Fibroblast of skin of back (primary cell): ENCODE results near the gene PFKM.
"Not testable (repeated sequence)": the region's sequence is repeated elsewhere in the genome, so short reads cannot be mapped to it uniquely, and the experiment has no call there.

Experiments used
- DNase-seq: peaks from one replicate; pipeline ENCODE4 v3.0.0-alpha.2; 2013

Gene PFKM

DNA sequence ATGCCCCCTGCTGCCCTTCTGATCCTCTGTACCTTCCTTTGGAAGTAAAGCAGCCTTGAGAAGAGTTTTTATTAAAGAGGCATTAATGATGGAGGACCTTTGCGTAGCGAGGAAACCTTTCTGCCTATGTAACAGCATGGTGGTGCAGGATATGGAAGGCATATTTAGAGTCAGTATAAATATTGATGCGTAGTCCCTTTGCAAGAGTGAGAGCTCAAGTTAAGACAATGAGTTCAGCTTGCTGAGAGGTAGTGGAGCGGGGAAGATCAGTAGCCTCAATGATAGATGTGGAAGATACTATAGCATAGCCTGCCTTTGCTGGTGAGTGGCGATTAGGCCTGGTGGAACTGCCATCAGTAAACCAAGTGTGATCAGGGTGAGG lies 7.9 kb upstream of the PFKM start:
- DNase-seq = not testable (repeated sequence)

DNA sequence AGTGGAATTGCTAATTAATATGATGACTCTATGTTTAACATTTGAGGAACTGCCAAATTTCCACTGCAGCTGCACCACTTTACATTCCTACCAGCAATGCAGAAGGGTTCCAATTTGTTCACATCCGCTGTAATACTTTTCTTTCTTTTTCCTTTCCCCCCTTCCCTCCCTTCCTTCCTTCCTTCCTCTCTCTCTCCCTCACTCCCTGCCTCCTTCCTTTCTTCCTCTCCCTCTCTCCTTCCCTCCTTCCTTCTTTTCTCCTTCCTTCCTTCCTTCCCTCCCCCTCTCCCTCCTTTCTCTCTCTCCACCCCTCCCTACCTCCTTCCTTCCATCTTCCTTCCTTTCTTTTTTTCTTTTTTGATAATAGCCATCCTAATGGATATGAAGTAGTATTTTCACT lies 3.2 kb upstream of the PFKM start:
- DNase-seq = no peak

DNA sequence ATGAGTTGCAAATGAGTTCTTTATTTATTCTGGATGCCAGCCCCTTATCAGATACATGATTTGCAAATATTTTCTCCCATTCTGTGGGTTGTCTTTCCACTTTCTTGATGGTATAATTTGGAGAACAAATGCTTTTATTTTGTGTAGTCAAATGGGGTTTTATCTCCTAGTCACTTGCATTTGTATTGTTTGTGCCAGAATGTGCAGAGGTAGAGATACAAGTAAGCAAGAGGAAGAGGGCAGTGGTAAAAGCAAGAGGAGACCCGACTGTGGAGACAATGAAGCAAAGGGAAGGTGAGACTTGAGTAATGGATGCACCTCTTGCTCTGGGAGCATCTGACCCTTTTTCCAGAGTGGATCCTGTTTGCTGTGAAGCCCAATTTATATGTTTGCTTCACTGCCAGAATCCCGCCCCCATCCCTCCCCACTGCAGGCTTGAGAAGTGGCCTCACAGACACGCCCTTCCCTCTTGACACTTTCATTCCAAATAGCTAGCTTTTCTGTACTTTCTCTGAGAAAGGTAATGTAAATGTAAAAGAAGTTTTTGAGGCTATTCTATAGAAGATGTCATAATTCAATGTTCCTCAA lies 786 bp upstream of the PFKM start:
- DNase-seq = no peak

DNA sequence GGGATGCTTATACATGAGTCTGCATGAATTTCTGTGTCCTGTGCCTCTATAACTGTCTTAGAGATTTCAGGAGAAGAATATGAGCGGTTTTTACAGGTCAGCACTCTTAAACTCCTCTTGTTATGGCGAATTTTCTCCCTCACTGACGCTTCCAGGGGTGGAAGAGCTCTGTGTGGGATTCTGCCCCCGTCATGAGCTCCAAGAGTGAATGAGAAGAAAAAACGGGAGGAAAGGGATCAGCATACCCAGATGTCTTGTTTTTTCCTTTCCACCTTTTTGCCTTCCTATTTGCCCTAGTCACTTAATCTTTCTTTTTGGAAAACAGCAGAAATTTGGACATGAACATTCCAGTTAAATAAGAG lies 651 bp downstream of the PFKM start:
- DNase-seq = no peak

DNA sequence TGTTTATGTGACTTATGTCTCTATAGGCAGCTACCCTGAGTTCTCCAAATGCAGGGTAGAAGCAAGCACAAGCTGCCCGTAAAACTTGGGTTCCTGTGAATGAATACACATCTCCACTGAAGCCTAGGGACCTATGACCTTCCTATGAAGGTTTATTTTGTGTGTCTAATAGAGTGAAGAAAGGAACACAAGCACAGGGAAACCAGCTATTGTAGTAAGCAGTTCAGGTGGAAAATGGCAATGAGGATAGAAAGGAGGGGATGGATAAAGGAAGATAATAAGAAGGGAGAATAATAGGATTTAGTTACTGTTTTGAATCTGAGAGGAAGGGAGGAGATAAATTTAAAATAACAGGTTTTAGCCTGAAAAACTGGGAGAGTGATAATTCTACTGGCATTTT lies 2.4 kb downstream of the PFKM start:
- DNase-seq = no peak

DNA sequence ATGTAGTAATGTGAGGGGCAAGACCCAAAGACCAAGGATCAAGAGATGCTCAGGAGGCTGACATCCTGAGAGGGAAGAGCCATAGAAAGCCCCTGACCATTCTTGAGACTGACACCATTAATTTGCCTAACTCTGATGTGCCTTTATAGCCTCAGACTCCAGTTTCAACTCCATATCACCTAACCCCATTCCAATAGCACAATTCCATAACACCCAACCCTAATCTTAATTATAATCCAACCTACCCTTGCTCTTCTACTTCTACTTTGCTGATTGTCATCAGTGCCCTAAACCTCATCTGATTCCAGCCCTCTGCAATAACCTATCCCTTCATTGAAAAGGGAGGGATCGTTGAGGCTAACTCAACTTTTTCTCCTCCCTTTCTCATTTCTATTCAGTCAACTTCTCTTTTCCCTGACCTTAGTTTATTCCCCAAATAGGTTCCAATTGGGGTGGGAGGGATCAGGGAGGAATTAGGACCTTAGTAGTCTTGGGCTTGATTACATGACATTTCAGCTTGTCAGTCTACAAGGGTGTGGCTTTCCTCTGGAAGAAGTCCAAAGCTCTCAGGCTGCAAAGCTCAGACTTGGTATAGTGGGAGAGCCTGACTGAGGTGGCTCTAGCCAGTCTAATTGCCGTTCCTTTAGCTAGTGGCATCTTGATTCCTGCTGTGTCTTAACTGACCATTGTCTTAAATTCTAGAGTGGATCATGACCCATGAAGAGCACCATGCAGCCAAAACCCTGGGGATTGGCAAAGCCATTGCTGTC lies 3.1 kb downstream of the PFKM start:
- no peak for DNase-seq

DNA sequence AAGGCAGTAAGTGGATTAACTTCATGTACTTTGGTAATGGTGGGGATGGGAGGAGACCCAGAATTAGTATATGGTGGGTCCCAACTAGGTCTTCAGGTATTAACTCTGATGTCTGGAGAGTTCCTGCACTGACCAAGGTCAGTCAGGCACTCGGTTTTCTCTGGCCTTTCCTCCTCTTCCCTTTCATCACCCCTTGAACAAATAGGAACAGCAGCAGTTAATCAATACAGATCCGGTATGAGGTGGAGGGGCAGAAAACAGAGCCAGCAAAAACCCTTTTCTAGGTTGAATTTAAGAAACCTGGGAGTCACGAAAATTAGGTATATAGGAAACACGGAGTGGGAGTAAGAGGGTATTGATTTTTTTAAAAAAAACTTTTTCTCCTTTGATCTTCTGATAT lies 4.0 kb downstream of the PFKM start:
- DNase-seq = no peak

DNA sequence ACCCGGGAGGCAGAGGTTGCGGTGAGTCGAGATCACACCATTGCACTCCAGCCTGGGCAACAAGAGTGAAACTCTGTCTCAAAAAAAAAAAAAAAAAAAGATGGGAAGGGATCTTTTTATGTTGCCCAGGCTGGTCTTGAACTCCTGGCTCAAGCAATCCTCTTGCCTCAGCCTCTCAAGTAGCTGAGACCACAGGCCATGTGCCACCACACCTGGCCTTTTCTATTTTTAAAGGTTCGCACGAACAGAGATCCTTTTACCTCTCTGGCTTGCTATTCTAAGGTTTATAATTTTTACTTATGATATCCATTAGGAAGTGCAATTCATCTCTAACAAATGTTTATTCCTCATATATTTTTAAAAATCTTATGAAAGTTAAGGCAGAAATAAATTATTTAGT lies 6.4 kb downstream of the PFKM start:
- not testable (repeated sequence) for DNase-seq

DNA sequence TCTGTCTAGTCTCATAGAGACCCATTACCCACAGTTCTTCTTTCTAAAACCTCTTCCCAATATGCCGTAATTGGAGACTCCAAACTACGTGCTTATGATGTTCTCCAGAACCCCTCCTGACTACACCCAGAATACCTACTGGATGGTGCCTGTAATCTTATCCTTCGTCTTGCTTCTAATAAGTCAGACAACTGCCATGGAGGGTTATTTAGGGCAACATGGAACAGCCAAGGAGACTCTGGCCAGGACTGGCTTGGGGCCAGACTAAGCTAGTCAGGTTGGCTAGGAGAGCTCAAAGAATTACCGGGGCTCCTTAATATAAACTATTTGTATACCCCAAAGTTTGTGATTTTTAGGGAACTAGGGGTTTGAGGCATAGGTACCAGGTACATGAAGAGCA lies 6.8 kb downstream of the PFKM start:
- no peak for DNase-seq

DNA sequence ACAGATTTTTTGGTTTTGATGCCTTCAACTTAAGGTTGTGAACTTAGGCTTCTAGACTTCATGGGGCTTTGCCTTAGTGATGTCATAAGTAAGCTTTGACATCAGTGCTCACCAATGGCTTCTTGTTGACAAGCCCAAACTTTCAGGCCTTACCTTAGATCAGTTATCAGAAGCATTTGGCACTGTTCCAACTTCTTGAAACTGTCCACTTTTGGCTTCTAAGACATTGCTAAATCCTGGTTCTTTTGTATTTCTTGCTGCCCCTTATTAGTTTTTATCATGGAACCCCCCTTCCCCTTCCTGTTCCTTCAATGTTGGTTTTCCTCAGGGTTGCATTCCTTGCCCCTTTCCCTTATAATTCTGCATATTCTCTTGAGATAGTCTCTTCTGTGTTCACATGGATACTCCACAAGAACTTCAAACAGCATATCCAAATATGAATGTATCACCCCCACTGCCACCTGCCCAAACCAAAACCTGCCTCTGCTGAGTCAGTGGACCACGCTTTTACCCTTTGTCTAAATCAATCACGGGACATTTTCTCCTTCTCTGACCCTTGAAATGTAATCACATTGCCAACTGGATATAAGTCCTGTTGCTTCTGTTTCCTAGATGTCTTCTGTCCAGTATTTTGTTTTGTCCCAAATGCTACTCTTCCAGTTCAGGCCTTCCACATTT lies 7.9 kb downstream of the PFKM start:
- no peak for DNase-seq

DNA sequence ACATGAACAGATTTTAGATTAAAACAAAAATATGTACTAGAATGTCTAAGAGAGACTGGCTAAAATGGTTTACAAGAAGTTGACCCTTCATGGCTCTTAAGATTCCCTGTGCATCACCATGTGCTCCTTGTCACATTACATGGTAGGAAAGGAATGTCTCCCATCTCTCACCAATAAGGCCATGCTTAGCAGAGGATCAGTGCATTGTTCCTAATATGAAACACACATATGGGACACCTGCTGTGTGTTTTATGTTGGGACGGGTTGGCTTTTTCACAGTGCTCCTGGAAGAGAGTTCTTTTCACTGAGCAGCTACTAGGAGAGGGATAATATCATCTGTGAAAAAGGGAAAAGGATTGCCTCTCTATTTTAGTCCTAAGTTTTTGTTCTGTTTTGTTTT lies 9.6 kb downstream of the PFKM start:
- peak; percentile 12 for DNase-seq

DNA sequence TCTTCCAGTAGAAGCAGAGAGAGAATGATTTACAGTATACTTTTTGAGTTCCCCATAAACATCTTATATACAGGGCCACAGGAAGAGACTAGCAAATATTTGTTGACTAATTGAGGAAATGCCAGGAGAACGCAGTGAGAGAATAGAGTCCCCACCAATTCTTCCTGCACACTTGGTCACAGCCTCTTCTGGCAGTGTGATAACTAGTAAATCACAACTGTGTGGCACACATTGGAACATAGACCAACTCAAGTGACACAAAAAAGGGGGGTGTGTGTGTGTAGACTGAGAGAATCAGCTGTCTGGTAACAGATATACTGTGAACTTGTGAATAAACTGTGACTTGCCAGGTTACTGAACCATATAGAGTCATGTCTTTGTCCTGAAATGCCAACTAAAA lies 10.2 kb downstream of the PFKM start:
- no peak for DNase-seq

DNA sequence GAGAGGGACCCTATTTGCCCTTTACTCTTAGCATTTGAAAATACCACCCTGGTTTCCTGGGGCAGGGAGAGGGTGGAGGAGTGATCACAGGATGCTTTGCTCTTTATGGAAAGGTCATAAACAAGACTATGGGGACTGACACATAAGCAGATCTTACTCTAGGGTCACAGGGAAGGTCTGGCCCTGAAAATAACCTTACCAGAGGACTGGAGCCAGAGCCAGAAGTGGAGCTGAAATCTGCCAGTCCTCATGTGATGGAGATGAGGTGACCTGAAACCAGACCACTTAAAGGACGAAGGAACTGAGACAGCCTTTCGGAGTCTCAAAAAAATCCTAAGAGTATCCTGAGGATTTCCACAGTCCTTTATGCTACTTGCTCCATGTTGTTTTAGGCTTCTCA lies 12.4 kb downstream of the PFKM start:
- DNase-seq = no peak

DNA sequence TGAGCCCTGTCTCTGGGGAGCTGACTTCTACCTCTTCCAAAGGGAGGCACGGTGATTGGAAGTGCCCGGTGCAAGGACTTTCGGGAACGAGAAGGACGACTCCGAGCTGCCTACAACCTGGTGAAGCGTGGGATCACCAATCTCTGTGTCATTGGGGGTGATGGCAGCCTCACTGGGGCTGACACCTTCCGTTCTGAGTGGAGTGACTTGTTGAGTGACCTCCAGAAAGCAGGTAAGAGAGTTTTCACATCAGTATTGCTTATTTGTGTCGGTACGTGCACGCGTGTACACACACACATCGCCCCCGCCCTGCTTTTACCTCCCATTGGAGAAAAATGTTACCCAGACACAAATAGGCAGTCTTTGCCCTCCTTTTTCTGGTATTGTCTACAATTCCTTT lies 13.7 kb downstream of the PFKM start:
- DNase-seq = no peak

DNA sequence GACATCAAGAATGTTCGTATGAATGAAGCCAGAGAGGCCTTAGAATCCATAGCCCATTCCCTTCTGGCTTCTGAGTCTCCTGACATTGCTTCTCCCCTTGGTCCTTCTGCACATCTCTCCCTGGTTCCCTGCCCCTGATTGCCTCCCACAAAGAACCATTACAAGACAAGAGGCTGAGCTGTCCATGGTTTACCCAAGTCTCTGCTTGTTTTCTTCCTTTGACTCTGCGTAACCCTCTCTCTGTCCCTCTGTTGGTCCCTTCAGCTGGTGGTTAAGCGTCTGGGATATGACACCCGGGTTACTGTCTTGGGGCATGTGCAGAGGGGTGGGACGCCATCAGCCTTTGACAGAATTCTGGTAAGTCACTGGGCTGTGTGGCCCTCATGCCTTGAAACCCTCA lies 15.9 kb downstream of the PFKM start:
- no peak for DNase-seq

DNA sequence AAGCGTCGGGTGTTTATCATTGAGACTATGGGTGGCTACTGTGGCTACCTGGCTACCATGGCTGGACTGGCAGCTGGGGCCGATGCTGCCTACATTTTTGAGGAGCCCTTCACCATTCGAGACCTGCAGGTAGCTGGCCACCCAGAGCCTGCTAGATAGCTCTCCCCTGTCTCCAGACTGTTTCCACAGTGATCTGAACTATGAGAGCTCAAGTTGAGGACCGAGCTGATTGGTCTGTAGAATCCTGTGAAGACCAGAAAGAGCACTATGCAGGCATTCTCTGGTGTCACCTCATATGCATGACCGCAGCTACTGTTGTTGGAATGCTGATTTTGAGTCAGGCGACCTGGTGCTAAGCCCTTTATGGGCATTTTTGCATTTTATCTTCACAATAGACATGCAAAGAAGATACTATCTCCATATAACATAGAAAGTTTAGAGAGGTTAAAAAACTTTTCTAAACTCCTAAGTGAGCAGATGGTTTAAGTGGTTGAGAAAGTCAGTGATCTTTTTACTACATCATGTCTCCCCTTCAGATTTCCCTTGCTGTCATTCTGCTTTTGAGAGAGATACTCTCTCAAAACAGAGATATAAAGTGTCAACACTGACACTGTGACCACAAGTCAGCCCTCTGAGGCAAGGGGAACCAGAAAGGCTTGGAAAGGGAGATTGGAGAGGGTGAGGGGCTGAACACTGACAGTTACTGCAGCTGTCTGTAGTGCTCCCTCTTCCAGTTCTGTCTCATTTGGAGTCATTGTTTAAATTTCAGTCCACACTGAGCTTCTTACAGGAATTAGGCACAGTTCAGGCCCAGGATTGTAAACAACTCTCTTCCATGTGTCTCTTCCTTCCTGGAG lies 23.9 kb downstream of the PFKM start:
- no peak for DNase-seq

DNA sequence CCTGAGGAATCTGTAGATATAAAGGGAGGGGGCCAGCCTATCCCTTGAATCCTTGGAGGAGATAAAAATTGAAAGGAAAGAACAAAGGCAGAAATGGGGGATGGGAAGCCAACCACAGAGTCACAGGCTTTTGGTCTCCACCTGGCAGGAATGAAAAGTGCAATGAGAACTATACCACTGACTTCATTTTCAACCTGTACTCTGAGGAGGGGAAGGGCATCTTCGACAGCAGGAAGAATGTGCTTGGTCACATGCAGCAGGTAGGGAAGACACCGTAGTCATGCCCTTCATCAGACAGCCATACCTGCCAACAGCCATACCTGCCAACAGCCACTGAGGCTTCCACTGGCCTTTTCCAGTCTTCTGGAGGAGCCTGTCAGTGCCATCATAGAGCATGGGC lies 24.7 kb downstream of the PFKM start:
- DNase-seq = no peak

DNA sequence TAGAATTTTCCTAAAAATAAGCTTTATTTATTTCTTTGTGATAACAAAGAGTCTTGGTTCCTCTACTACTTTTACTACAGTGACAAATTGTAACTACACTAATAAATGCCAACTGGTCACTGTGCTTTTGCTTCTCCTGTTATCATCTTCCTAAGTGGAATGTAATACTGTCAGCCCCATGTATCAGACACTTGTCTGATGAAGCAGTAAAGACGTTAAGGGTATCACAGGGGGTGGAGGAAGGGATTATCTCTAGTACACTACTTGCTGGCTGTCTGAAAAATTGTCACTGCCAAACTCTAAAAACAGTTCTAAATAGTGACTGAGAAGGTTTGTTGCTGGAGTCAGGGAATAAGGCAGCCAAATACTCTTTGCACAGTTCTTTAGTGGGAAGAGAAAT lies 26.8 kb downstream of the PFKM start:
- no peak for DNase-seq

DNA sequence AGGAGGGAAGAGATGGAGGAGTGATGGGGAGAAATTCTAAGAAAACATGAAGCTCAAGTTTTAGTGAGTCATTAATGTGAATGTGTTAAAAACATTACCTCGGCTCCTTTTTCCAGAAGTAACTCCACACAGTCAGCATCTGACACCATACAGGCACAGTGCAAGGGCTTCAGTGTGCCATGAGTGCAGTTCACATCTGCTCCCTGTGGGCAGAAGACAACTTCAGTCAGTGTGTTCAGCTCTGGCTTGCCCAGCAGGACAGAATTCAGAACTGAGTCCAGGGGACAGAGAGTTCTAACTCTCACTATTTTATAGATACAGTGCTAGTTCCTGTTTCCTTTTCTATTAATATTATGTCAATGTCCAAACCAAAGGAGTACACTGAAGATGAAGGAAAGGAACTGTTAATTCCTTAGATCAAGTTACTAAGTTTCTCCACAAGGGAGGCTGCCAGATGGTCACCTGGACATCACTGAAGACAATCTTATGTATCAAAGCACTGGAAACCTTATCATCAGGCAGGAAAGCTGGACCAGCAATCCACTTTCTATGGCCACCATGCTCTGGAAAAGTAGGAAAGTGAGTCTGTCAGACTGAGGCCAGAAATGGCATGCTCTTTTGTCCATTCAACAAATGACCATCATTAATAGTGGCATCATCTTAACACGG lies 32.1 kb downstream of the PFKM start:
- no peak for DNase-seq

DNA sequence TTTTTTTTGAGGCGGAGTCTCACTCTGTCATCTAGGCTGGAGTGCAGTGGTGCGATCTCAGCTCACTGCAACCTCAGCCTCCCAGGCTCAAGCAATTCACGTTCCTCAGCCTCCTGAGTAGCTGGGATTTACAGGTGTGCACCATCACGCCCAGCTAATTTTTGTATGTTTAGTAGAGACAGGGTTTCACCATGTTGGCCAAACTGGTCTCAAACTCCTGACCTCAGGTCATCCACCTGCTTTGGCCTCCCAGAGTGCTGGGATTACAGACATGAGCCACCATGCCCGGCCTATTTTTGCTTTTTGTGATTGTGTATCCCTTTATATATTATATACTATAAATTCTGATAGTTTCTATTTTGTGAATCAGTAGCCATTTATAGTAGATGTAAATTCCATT lies 36.6 kb downstream of the PFKM start:
- DNase-seq = not testable (repeated sequence)

DNA sequence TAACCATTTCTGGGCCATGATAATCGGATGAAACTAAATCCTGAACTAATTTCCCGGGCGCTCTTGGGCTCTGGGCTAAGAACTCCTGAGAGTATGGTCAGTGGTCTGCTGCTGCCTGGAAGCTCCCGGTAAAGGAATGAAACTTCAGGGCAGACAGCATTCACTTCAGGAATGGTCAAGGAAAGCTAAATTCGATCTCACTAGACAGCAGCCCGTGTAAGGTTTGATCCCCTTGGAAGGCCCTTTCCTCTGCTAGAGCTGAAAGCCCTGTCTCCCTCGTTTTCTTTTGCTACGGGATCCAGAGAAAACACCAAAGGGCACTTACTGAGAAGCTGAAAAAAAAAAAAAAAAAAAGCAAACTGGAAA lies 37.5 kb downstream of the PFKM start:
- no peak for DNase-seq

DNA sequence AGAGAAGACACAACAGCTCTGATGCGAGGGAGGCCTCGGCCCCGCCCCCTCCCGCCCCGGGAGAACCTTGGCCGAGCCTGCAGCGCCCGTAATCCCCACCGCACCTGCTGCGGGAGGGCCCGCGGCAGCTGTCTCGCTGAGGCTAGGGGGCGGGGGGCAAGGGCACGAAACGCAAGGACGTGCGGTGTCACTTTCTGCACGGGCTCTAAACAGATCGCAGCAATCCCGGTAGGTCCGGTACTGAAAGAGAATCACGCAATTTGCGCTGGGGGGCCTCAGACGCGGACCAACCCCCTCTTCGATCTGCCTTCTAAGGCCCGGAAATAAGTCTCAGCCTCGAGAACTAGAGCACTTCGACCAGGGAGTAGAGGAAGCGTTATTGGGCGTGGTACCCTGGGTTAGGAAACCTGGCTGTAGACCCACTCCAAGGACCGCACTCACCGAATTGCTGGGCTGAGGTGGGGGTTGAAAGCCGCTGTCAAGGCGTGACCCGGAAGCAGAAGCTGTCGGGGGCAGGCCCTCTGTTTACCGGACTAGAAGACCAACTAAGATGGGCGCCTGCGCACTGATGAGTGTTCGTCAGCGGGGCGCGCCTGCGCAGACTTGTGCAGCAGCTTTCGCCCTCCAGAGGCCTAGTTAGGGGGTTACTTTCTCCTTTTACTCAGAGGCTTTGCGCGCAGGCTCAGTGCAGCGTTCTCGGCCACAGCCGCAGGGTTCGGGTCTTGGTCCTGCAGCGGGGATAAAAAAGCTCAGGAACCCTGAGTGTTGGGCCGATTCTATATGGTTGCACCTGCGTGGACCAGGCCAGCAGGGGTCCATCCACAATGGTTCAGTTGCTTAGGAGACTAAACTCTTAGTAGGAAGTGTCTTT lies 38.1 kb downstream of the PFKM start, which contains the start of gene ASB8:
Gene ASB8 (minus strand): TSS at position 498 of the 871 bp plus-strand sequence. CDS start 4,019 bp downstream, outside the sequence.
- peak; percentile 97 for DNase-seq
